ENCODE data around the gene CDK5. TPM values are rescaled to one million over a fixed set of nuclear protein-coding genes. Genes with fewer than 3 reads are reported as not detected.

Gene CDK5
- total RNA-seq, 1 donor from 2014 or later = 13.7 TPM

DNA sequence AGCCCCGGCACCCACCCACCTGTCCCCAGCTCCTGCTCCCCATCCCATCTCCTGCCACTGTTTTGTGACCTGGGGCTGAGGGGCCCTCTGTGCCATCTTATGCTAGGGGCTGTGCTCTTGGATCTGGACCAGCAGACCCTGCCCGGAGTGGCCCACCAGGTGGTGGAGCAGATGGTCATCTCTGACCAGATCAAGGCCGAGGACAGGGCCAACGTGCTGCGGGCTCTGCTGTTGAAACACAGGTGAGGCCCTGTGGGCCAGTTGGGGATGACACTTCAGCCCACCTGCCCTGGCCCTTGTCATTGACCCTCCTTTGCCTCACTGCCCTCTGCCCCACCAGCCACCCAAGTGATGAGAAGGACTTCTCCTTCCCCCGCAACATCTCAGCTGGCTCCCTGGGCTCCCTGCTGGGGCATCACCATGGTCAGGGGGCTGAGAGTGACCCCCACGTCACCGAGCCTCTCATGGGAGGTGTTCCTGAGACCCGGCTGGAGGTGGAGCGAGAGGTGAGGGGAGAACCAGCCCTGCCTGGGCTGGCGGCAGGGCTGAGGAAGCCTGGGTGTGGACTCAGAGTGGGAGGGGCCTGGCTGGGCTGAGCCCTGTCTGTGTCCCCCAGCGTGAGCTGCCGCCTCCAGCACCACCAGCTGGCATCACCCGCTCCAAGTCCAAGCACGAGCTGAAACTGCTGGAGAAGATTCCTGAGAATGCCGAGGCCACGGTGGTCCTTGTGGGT lies 12.3 kb upstream of the CDK5 start:
- TF ChIP-seq, protein P1, sequence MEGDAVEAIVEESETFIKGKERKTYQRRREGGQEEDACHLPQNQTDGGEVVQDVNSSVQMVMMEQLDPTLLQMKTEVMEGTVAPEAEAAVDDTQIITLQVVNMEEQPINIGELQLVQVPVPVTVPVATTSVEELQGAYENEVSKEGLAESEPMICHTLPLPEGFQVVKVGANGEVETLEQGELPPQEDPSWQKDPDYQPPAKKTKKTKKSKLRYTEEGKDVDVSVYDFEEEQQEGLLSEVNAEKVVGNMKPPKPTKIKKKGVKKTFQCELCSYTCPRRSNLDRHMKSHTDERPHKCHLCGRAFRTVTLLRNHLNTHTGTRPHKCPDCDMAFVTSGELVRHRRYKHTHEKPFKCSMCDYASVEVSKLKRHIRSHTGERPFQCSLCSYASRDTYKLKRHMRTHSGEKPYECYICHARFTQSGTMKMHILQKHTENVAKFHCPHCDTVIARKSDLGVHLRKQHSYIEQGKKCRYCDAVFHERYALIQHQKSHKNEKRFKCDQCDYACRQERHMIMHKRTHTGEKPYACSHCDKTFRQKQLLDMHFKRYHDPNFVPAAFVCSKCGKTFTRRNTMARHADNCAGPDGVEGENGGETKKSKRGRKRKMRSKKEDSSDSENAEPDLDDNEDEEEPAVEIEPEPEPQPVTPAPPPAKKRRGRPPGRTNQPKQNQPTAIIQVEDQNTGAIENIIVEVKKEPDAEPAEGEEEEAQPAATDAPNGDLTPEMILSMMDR (IDR thresholded peaks at IDR 0.05) = no peak
- no peaks in the 10 kb centered on the region for H3K4me1 ChIP-seq
- intact Hi-C loops (cut with DNase I) = no loop called here
- DNase-seq (no peak), ATAC-seq (no peak)
- peaks cover 100% of the 10 kb centered on the region for H3K36me3 ChIP-seq
- H3K9me3 ChIP-seq = no peaks in the 10 kb centered on the region
- no peaks in the 10 kb centered on the region for H3K27me3 ChIP-seq (ENCODE audit: low read depth)
- H3K4me3 ChIP-seq = no peak overlapping the region
- no peak overlapping the region for H3K27ac ChIP-seq

DNA sequence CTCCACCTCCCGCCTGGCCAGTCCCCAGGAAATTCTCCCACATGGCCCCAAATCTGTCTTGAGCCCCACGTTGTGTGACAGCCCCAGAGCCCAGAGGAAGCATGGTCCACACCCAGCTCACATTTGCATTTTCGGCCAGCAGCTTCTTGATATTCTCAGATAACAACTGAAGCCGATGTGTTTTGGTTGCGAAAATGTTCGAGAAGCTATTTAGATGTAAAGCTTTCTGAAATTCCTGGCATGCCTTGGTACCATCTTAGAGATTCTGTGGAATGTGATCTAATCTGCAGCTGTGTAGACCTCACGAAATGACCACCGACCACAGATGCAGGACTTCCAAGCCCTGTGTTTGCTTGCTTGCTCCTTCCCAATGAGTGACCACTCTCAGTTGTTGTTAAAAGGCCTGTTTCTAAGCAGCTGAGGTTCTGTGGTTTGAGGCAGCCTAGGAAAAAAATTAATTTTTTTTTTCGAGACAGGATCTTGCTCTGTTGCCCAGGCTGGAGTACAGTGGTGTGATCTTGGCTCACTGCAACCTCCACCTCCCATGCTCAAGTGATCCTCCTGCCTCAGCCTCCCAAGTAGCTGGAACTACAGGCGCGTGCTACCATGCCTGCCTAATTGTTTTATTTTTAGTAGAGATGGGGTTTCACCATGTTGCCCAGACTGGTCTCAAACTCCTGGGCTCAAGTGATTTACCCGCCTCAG lies 10.5 kb upstream of the CDK5 start:
- Histone ChIP-seq H3K27ac (no peak overlapping the region), H3K36me3 (peaks cover 95% of the 10 kb centered on the region), H3K4me1 (no peaks in the 10 kb centered on the region), H3K4me3 (no peak overlapping the region), H3K9me3 (no peaks in the 10 kb centered on the region), H3K27me3 (ENCODE audit: low read depth) (no peaks in the 10 kb centered on the region)
- DNase-seq (no peak), ATAC-seq (no peak)
- TF ChIP-seq, protein P1 (IDR thresholded peaks at IDR 0.05) = no peak
- intact Hi-C loops (cut with DNase I) = no loop called here

DNA sequence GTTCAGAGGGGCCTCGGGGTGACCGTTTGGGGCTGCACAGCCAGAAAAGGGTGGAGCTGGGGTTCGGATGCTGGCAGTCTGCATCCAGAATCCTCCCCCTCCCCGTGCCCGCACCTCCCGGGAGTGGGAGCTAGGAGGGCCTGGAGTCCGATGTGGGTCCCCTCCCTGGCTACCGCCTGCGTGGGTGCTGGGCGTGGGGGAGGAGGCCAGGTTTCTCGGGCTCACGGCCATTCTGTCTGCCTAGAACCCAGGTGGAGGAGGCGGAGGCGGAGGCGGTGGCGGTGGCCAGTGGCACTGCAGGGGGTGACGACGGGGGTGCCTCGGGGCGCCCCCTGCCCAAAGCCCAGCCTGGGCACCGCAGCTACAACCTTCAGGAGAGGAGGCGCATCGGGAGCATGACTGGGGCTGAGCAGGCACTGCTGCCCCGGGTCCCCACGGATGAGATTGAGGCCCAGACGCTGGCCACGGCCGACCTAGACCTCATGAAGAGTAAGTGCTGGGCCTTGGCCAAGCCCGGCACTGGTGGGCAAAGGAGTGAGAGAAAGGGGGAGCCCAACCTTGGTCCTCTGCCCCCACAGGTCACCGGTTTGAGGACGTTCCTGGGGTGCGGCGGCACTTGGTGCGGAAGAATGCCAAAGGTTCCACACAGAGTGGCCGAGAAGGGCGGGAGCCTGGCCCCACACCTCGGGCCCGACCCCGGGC lies 8.7 kb upstream of the CDK5 start:
- Histone ChIP-seq H3K4me3 (no peak overlapping the region), H3K27ac (no peak overlapping the region), H3K27me3 (ENCODE audit: low read depth) (no peaks in the 10 kb centered on the region), H3K9me3 (no peaks in the 10 kb centered on the region), H3K4me1 (peaks cover 14% of the 10 kb centered on the region), H3K36me3 (peaks cover 87% of the 10 kb centered on the region)
- intact Hi-C loops (cut with DNase I) = no loop called here
- DNase-seq (no peak), ATAC-seq (no peak)
- TF ChIP-seq, protein P1 (IDR thresholded peaks at IDR 0.05) = no peak

DNA sequence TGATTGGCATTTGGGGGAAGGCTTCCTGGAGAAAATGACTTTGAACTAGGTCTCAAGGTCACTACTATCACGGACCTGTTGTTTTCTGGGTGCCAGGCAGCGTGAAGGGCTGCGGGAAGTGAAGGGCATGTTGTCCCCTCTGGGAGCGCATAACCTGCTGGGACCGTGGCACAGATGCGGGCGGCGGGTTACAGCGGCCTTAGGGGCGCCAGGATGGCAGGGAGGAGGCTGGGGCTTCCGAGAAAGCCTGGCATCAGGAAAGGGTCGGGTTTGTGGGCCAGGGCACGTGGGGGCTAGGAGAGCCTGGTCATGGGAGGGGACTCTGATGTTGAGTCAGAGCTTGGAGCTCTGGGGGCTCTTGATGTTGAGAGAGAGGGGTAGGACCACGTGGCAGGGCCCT lies 7.8 kb upstream of the CDK5 start:
- Histone ChIP-seq H3K27me3 (ENCODE audit: low read depth) (no peaks in the 10 kb centered on the region), H3K4me1 (peaks cover 23% of the 10 kb centered on the region), H3K36me3 (peaks cover 78% of the 10 kb centered on the region), H3K4me3 (no peak overlapping the region), H3K27ac (no peak overlapping the region), H3K9me3 (no peaks in the 10 kb centered on the region)
- ATAC-seq (no peak), DNase-seq (no peak)
- intact Hi-C loops (cut with DNase I) = no loop called here
- TF ChIP-seq, protein P1 (IDR thresholded peaks at IDR 0.05) = no peak

DNA sequence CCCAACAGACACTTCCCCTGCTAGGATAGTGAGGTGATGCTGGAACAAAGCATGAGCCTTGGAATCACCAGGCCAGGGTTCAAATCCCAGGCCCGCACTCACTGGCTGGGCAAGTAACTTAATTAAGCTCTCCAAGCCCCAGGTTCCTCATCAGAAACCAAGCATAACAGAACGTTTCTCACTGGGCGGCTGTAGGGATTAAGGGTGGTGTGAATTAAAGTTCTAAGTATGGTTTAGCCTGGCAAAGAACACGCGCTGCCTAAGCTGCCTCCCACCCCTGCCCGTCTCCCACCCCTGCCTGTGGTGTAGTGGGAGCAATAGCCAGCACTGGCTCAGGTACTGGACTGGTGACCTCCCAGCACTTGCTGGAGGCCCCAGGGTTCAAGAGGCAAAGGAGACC lies 7.3 kb upstream of the CDK5 start:
- ATAC-seq = no peak
- TF ChIP-seq, protein P1 (IDR thresholded peaks at IDR 0.05) = no peak
- Histone ChIP-seq H3K27ac (no peak overlapping the region), H3K4me1 (peaks cover 27% of the 10 kb centered on the region), H3K4me3 (no peak overlapping the region), H3K27me3 (ENCODE audit: low read depth) (no peaks in the 10 kb centered on the region), H3K9me3 (no peaks in the 10 kb centered on the region), H3K36me3 (peaks cover 72% of the 10 kb centered on the region)
- no peak for DNase-seq
- intact Hi-C loops (cut with DNase I) = no loop called here

Data from lower lobe of right lung (tissue), 2 donors.